Testis (tissue), 2 donors: Measurements from ENCODE around the gene SLC16A7.

Source experiments
- POLR2A ChIP-seq: fragments of 450-650 bp; IDR thresholded peaks from one replicate; pipeline ENCODE4 v1.6.1; 2017; ENCODE audit warnings: antibody characterized with exemption, mild to moderate bottlenecking, moderate library complexity
- TF ChIP-seq, protein P1 (sequence below), 3 experiments: fragments of 450-650 bp in 2 of 3; fragments of 200-600 bp in 1 of 3; sonication (generic) in 1 of 3; IDR thresholded peaks; one replicate each; pipeline ENCODE4 v1.5.1; 2016 to 2019; ENCODE audit warnings: antibody characterized with exemption in 3 of 3, mild to moderate bottlenecking in 2 of 3, moderate library complexity in 1 of 3

DNA sequence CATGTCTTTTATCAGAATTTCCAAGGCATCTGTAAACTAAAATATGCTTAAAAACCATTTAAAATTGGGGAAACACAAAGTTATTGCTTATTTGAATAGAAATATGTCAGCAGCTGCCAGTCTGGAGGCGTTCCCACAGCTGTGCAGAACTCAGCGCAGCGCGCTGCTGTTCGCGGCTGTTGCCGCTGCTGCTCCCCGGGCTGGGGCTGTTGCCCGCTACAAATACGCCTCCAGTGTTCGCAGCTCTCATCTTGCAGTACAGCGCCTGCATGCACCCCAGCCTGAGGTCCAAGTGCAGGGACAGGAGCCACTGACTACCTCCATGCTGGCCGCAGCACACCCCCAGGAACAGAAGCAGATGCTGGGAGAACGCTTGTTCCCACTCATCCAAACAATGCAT, 216.2 kb downstream of the SLC16A7 start:
- TF ChIP-seq, protein P1, sequence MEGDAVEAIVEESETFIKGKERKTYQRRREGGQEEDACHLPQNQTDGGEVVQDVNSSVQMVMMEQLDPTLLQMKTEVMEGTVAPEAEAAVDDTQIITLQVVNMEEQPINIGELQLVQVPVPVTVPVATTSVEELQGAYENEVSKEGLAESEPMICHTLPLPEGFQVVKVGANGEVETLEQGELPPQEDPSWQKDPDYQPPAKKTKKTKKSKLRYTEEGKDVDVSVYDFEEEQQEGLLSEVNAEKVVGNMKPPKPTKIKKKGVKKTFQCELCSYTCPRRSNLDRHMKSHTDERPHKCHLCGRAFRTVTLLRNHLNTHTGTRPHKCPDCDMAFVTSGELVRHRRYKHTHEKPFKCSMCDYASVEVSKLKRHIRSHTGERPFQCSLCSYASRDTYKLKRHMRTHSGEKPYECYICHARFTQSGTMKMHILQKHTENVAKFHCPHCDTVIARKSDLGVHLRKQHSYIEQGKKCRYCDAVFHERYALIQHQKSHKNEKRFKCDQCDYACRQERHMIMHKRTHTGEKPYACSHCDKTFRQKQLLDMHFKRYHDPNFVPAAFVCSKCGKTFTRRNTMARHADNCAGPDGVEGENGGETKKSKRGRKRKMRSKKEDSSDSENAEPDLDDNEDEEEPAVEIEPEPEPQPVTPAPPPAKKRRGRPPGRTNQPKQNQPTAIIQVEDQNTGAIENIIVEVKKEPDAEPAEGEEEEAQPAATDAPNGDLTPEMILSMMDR (IDR thresholded peaks at IDR 0.05), result no peak
- TF ChIP-seq POLR2A, result no peak
